GM12891 (cell line): ENCODE results near the gene WDHD1.

Experiments used
- POLR2A ChIP-seq: IDR thresholded peaks from 2 replicates; pipeline ENCODE4 v1.6.1; 2011; ENCODE audit warnings: low read depth, low read length, control low read depth
- POLR2AphosphoS5 ChIP-seq: IDR thresholded peaks from 2 replicates; pipeline ENCODE4 v1.6.1; 2011; ENCODE audit warnings: low read depth, low read length, control low read depth
- SPI1 ChIP-seq: IDR thresholded peaks from 2 replicates; pipeline ENCODE4 v1.6.1; 2011; ENCODE audit warnings: low read depth, low read length, control low read depth
- TAF1 ChIP-seq: IDR thresholded peaks from 2 replicates; pipeline ENCODE4 v1.6.1; 2011; ENCODE audit warnings: low read depth, low read length, control low read depth

DNA sequence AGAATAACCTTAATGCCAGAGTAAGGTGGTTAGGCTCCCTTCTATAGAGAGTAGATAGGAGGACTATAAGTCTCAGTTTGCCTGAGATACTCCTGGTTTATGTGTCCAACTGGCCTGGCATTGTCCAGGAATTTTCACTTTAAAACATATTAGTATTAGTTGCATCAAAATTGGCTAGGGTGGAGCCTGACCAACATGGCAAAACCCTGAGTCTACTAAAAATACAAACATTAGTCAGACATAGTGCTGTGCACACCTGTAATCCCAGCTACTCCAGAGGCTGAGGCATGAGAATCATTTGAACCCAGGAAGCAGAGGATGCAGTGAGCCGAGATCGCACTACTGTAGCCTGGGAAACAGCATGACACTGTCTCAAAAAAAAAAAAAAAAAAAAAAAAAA is 11.9 kb downstream of the WDHD1 start:
- TF ChIP-seq POLR2A (no peak), SPI1 (no peak), TAF1 (no peak), POLR2AphosphoS5 (no peak)
